D341Med (cell line): ENCODE data around the gene FAF2.
"Not testable (repeated sequence)": the region's sequence is repeated elsewhere in the genome, so short reads cannot be mapped to it uniquely, and the experiment has no call there.

Experiments
- DNase-seq: peaks from one replicate; pipeline ENCODE4 v3.0.0; 2012; ENCODE audit warnings: low spot score

FAF2 gene

DNA sequence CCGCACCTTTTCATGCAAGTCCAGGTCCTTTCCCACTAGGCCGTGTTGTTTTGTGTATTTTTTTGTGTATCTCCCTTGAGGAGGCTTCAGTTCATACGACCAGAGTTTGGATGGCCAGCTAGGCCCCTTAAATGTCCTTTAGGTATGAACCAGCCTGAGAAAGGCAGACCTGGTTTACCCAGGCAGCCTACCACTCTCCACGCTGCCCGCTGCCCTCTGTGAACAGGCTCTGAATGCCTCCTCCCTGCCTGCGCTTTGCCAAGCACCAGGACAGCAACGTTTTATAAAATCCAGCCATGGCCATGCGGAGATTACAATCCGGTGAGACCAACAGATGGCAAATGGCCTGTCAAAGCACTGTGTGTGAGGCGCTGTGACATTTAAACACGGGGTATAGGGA lies 31.2 kb upstream of the FAF2 start:
- DNase-seq = no peak

DNA sequence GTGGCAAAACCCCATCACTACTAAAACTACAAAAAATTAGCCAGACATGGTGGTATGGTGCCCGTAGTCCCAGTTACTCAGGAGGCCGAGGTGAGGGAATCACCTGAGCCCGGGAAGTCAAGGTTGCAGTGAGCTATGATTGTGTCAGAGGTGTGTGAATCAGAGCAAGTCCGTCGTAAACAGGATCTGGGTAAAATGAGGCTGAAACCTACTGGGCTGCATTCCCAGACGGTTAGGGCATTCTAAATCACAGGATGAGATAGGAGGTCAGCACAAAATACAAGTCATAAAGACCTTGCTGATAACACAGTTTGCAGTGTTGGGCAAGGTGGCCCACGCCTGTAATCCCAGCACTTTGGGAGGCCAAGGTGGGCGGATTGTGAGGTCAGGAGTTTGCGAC lies 29.9 kb upstream of the FAF2 start:
- DNase-seq = no peak

DNA sequence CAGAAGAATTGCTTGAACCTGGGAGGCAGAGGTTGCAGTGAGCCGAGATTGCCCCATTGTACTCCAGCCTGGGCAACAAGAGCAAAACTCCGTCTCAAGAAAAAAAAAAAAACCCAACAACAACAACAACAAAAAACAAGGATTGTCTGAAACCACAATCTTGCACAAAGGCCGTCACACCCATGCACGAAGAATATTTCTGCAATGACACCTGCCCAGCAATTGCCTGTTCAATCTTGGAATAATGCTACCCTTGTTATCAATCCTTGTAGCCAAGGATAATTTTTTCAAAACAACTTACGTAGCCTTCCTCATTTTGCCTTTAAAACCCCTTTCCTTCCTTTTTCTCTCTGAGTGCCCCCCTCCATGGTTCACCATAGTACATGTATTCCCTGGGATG lies 28.1 kb upstream of the FAF2 start:
- no peak for DNase-seq

DNA sequence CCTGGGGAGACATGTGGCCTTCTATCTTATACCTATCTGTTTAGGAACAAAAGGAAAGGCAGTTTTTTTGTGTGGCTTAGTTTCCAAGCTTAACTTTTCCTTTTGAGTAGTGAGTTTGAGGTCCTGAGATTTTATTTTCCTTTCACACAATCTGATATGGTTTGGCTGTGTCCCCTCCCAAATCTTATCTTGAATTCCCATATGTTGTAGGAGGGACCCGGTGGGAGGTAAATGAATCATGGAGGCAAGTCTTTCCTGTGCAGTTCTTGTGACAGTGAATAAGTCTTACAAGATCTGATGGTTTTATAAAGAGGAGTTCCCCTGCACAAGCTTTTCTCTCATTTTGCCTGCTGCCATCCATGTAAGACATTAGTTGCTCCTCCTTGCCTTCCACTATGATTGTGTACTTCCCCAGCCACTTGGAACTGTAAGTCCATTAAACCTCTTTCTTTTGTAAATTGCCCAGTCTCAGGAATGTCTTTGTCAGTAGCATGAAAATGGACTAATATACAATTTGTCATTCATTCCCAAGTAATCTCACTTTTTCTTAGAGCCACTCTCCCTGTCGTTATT lies 27.1 kb upstream of the FAF2 start:
- DNase-seq = no peak

DNA sequence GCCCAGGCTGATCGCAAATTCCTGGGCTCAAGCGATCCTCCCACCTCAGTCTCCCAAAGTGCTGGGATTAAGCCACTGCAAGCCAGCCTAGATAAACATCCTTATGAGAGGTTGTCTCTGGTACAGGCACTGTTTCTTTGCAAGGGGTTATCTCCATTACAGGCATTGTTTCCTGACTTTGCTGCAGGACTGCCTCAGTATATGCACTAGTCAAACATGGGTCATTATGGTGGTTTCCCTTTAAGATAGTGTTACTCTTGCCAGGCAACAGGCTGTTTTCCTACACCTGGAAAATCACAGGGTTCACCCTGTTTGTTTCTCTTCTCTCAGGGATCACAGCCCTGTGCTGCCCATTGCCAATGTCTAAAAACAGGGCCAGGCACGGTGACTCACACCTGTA lies 24.0 kb upstream of the FAF2 start:
- DNase-seq = no peak

DNA sequence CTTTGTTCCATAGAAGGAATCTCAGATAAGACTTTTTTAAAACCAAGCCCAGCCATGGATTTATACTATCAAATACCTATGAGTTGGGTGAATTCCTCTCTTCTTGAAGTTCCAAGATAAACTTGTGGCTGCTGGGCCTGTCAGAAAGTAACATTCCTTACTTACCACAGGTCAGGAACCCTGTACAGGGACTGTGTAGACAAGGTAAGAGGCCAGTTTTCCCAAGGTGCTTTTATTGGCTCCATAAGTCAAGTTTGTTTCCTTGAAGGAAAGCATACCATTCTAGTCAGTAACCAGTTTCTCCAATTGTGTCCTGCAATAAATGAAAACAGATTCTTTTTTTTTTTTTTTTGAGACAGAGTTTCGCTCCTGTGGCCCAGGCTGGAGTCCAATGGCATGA lies 23.0 kb upstream of the FAF2 start:
- DNase-seq = no peak

DNA sequence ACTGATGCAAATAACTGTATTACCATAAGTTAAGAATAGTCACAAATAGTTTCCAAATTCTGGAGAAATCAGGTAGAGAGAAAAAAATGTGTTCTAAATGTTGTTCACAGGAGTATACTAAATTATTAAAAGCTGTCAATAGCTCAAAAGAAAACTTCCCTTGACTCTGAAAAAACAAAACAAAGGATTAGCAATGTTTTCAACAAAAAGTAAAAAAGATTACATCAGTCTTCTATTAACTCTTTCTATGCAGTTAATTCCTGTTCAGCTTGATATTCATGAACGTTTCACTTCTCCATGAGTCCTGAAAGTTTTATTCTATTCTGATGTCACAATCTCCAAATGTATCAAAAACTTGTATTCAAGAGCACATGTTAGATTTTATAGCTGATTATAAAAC lies 22.4 kb upstream of the FAF2 start:
- DNase-seq = no peak

DNA sequence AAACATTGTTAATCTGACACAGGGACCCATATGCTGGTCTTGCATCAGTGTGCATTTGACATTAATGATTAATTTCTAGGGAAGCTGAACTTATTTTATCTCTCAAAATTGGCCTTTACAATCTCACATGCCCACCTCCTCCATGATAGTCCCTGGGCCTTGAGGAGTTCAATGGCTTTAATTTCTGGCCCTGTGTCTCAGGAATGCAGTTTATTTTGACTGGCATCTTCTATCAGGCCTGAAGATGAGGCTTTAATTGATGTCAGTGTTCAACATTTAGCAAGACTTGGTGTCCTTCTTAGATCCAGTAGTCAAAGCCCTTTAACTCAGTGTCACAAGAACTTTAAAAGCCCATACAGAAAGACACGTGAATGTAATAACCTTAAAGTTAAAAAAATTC lies 21.3 kb upstream of the FAF2 start:
- no peak for DNase-seq

DNA sequence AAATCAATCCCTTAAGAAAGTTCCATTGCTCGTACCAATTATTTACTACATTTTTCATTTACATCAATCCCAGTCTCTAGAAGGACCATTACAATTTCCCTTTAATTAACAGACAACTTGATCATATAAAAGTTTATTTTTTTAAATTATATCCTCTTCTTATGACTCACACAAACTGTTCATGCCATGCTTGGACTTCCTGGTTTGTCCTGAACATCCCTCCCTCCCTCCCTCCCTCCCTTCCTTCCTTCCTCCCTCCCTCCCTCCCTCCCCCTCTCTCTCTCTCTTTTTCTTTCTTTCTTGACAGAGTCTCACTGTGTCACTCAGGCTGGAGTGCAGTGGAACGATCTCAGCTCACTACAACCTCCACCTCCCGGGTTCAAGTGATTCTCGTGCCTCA lies 20.2 kb upstream of the FAF2 start:
- DNase-seq = no peak

DNA sequence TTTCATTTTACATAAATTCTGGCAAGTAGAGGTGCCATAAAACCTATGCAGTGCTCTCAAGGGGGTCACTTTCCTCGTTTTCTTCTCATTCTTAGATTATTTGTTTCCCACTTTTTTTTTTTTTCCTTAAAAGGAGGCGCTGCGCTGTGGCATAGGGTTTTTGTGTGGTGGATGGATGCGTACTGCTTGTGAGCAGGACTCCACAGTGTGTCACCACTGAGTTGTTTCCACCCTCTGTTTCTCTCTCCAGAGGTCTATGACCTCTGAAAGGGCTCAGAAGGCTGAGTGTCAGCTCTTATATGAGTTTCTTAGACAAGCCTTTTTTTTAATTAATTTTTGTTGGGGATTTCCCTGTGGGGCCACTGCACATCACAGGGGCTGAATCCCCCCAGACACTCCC lies 18.2 kb upstream of the FAF2 start:
- DNase-seq = no peak

DNA sequence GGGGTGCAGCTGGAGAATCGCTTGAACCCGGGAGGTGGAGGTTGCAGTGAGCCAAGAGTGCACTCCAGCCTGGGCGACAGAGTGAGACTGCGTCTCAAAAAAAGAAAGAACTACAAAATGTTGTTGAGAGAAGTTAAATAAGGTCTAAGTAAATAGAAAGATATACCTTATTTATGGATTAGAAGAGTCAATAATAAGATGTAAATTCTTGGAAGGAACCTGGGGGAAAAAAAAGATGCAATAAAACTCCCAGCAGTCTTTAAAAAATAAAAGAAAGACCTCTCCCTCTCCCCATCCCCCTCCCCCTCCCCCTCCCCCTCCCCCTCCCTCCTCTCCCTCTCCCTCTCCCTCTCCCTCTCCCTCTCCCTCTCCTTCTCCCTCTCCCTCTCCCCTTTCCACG lies 15.5 kb upstream of the FAF2 start:
- no peak for DNase-seq

DNA sequence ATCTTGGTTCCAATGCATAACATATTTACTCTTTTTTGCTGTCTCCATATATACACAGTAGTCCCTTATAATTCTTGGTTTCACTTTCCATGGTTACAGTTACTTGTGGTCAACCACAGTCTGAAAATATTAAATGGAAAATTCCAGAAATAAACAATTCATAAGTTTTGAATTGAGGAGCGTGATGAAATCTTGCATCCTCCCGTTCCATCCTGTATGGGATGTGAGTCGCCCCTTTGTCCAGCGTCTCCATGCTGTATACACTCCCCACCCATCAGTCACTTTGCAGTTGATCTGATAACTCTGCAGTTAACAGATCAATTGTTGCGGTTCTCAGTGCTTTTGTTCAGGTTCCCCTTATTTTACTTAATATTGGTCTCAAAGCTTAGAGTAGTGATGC lies 11.5 kb upstream of the FAF2 start:
- no peak for DNase-seq

DNA sequence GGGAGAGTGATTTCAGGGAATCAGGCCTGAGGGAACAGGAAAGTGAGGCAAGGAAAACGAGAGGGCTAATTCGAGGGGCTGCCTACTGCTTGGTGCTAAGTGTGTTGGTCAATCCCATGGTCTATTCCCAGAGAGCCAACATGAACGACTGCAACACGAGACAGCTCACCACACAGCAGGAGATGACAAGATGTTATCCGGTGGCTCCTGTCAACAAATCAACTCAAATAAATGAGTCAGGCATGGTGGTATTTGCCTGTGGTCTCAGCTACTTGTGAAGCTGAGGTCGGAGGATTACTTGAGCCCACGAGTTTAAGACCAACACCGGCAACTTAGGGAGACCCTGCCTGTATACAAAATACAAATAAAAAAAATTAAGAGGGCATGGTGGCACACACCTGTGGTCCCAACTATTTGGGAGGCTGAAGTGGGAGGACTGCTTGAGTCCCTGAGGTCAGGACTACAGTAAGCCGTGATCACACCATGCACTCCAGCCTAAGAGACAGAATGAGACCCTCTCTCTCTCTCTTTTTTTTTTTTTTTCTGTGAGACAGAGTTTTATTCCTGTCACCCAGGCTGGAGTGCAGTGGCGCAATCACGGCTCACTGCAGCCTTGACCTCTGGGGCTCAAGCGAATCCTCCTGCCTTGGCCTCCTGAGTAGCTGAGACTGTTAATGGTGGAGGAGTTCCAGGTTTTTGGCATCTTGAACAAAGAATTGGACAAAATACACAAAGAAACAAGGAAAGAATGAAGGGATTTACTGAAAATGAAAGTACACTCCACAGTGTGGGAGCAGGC lies 9.0 kb upstream of the FAF2 start:
- no peak for DNase-seq

DNA sequence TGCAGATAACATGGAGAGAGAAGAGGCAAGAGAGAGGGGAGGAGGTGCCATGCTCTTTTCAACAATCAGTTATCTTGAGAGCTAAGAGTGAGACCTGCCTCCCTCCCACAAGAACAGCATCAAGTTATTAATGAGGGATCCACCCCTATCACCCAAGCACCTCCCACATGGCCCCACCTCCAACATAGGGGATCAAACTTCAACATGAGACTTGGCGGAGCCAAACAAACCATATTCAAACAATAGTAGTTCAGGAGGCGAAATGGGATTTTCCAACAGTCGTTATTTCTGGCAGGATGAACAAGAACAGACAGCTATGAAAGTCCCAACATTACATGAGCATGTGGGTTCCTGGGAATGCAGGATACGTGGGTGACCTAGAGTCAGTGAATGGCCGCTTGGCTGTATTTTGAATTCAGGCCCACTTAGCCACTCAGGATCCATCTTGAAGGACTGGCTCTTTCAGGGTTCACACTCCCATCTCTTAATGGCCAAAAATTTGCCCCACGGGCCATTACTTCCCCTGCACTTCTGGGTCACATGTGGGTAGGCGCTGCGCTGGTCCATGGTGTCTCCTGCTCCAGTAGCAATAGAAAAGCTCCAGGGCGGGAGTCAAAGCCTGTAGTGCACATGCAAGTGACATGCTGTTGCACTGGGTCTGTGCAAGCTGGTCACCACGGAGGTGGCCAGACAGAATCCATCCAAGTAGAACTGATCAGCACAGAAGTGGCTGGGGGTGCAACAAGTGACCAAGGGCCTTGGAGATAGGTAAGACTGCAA lies 7.1 kb upstream of the FAF2 start:
- DNase-seq = no peak

DNA sequence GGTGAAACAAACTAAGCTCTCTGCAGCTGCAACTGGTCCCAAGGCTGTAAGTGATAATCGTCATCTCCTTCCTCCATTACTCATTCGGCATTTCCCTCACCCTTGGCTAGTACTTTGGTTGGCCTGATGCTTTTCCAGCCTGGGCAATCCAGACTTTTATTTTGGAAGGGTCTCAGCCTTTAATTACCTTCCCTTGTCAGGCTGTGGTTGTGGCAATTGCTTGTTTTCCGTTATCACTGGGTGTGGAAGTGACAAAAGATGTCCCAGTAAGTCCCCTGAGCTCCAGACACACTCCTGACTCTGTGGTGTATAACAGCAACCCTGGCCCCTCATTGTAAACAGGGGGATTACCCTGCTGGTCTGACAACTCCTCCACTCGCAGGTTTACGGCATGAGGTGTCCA lies 6.3 kb upstream of the FAF2 start:
- no peak for DNase-seq

DNA sequence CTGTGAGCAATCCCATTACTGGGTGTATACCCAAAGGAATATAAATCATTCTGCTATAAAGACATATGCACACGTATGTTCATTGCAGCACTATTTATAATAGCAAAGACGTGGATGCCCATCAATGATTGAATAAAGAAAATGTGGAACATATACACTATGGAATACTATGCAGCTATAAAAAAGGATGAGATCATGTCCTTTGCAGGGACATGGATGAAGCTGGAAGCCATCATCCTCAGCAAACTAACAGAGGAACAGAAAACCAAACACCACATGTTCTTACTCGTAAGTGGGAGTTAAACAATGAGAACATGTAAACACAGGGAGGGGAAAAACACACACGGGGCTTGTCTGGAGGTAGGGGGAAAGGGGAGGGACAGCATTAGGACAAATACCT lies 5.3 kb upstream of the FAF2 start:
- not testable (repeated sequence) for DNase-seq

DNA sequence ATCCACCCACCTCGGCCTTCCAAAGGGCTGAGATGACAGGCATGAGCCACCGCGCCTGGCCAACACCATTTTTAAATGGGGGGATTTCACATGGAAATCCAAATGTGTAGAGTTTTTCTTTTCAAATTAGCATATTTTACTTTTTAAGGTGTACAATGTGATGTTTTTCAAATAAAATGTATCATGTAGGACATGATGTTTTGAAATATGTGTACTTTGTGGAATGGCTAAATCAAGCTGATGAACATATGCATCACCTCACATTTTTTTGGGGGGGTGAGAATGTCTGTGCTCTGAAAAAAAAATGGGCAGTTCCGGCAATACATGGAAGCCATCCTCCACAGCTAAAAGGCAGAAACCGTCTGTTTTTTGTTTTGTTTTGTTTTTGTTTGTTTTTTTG lies 3.4 kb upstream of the FAF2 start:
- DNase-seq = no peak

DNA sequence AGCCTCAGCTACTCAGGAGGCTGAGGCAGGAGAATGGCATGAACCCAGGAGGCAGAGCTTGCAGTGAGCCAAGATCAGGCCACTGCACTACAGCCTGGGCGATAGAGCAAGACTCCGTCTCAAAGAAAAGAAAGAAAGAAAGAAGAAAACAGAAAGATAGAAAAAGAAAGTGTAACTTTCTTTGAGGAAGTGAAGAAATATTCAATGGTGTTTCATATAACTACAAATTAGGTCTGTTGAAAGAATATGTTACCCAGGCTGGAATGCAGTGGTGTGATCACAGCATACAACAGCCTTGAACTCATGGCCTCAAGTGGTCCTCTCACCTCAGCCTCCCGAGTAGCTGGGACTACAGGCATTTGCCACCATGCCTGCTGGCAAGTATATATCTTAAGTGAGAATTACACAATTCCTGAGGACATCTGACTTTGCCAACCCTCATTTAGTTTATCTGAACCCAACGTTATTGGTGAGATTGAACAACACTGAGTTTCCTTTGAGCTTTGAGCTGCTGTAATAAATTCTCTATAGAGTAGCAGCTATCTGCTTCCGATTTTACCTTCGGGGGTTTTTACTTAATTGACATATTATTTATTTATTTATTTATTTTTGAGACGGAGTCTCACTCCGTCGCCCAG lies 2.0 kb upstream of the FAF2 start:
- no peak for DNase-seq

DNA sequence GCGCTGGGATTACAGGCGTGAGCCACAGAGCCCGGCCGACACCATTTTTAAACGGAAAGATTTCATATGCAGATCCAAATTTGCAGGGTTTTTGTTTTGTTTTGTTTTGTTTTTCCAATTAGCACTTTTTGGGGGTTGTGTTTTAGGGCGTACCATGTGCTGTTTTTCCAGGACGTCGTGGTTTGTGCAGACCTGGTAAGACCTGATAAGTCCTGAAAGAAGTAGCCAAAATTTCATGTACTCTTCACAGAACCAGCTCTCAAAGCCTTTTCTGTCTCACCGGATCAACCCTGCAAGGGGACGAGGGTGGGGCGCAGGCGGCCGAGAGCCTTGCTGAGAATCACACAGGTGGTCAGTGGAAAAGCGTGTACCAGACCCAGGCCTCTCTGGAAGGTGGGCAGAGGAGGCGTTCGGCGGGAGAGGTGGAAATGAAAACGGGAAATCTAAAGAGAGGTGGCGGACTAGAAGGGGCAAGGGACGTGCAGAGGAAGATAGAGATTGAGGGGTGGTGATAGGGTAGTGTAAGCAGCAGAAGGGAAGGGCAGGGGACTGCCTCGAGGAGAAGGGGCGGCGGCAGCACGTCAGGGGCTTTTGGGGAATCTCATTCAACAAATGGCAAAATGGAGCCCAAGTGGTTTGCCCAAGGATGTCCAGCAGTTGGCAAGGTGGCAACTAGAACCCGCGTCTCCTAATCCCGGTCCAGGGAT lies 1.1 kb upstream of the FAF2 start:
- DNase-seq = peak; percentile 57

DNA sequence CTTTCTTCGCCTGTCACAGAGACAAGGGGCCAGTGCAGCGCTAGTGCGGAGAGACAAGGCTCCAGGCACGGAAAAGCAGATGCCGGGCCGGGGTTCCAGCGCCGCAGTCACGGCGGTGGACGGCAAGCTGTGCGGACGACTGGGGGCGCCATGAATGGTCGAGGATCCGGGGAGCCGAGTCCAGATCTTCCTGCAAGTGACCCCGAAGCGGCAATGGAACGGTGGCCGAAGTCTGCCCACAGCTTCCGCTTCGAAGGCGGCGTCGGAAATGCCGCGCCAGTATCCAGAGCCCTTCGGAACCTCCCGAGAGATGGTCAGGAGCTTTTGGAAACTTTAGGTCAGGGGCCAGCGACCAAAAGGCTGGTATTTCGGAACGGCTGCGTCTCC lies 601 bp upstream of the FAF2 start:
- DNase-seq = no peak

DNA sequence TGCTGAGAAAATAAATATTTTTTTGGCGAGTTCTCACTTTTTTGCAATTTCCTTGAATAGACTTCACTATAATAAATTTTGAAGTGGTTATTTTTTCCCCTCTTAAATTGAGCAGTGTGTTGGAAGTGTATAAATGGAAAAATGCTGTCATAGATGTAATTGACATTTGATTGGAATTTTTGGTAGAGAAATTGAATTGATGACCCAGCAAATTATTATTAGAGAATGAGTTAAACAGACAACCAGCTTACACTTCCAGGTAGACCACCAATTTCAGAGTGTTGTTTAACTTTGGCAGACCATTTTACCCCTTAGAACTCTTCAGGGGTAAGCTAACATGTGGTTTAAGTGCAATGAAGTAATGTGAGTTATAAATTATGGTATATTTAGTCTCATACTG lies 1.9 kb downstream of the FAF2 start:
- no peak for DNase-seq

DNA sequence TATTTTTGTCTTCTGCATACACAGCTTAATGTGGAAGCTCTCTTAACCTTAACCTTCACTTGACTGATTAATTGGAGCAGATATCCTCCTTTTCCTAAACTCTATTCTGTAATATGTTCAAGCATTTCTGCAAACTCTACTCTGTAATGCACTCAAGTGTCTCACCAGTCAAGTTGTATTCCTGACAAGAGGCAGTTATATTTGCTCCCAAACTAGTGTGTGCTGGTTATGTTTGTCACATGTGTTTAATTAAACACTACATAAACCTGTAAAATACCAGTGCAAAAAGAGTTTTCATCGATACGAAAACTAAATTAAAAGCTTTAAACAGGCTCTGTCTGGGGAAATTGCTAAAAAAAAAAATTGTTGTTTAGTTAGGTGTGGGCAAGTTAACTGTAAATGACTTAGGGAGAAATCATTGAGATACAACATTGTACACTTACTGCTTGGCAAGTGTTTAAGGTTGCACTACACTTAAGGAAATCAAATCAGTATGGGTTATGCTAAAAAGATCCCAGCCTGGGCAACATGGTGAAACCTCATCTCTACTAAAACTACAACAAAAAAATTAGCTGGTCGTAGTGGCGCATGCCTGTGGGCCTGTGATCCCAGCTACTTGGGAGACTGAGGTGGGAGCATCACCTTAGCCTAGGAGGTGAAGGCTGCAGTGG lies 6.7 kb downstream of the FAF2 start:
- no peak for DNase-seq
